A172 (cell line): Measurements from ENCODE around the gene PPAT. TPM values are rescaled to one million over a fixed set of nuclear protein-coding genes. Genes with fewer than 3 reads are reported as not detected.

Experiments
- DNase-seq: peaks from one replicate; pipeline ENCODE4 v3.0.0-alpha.2; 2015; ENCODE audit warnings: low spot score
- total RNA-seq: library from RNA; depleted of rRNA; stranded (reverse); fragments of >200 nt; shearing (Covaris generic); gene quantifications from 2 replicates; pipeline ENCODE4 v1.2.3, GENCODE V29; 2014

PPAT gene
- total RNA-seq, 1 experiment from 2014 or later: 34.5 TPM

DNA sequence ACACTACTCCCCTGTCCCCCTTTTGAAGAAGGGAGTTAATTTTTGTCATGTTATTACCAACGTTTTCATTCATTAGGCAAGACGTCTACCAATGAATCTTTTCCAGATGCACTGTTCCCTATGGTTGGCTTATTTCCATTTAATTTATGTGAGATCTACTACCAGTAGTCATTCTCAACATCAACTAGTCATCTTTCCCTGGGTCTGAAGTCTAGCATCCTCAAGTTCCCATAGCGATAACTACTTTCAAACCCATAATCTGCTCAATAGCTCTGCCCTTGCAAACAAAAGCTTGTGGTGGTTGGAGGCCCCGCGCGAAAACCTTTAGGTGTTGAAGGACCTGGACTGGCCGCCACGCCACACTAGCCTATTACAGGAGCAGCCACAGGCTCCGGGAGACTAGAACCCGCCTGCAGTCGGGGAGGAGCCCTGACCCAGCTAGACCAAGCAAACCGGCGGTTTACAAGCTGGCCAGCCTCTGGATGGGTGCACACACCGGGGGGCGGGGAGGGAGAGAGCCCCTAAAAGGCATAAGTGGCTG is 746 bp downstream of the PPAT start:
- DNase-seq: peak; percentile 60

DNA sequence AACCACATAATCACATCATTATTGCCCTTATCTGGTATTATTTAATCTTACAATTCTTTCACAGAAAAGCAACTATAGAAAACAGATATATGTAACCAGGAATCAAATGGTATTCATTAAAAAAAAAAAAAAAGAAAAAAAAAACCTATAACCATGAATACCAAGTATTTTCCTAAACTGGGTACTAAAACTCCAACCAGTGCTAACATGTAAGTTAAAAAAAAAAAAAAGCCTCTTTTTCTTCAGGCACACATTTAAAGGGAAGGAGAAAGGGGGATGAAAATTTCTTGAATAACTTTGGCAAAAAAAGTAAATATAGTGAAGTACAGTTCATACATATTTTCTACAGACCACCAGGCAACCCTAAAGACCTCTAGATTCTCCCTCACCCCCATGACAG is 2.1 kb downstream of the PPAT start:
- DNase-seq: no peak

DNA sequence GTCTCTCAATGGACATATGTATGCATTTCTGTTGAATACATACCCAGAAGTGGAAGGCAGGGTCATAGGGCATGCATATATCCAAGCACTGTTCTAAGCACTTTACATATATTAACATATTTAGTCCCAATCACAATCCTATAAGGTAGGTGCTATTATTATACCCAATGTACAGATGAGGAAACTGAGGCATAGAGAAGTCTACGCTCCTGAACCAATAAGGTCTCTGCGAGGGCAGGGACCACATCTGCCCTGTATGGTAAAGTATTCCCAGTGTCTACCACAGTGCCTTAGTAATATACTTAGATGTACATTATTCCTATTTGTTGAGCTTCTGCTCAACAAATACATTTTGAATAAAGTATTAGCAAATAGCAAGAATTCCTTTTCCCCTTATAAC is 5.2 kb downstream of the PPAT start:
- no peak for DNase-seq

DNA sequence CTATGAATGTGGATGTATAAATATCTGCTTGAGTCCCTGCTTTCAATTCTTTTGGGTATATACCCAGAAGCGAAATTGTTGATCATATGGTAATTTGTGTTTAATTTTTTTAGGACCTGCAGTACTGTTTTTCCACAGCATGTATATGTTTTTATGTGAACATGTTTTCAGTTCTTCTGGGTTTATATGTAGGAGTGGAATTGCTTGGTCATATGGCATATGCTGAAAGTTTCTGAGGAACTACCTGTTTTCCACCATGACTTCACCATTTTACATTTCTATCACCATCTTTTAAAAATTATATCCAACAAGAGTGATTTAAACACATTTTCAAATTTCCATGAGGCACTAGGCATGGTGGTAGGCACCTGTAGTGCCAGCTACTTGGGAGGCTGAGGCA is 8.2 kb downstream of the PPAT start:
- no peak for DNase-seq

DNA sequence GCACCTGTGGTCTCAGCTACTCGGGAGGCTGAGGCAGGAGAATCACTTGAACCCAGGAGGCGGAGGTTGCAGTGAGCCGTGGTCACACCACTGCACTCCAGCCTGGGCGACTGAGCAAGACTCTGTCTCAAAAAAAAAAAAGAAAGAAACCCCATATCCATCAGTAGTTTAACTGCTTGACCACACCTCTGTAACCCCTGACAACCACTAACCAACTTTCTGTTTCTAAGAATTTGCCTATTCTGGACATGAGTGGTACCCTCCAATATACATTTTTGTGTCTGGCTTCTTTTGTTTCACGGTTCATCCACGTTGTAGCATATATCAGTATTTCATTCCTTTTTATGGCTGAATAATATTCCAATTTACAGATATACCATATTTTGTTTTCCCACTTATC is 9.1 kb downstream of the PPAT start:
- DNase-seq: no peak

DNA sequence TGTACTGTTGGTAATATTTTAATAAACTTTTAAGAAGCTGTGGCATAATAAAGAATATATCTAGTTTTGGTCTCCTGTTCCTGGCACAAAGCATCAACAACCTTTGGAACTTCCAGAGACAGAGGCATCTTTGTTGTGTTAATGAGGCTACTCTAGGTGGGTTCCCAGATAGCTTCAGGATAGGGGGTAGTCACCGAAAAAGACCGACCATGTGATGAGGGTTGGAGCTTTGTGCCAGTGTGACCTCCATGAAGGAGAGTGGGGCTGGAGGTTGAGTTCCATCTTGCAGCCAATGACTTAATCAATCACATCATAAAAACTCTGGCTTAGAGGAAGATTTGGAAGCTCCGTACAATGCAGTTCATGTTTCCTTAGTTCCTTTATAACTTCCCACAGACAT is 9.9 kb downstream of the PPAT start:
- DNase-seq: no peak

DNA sequence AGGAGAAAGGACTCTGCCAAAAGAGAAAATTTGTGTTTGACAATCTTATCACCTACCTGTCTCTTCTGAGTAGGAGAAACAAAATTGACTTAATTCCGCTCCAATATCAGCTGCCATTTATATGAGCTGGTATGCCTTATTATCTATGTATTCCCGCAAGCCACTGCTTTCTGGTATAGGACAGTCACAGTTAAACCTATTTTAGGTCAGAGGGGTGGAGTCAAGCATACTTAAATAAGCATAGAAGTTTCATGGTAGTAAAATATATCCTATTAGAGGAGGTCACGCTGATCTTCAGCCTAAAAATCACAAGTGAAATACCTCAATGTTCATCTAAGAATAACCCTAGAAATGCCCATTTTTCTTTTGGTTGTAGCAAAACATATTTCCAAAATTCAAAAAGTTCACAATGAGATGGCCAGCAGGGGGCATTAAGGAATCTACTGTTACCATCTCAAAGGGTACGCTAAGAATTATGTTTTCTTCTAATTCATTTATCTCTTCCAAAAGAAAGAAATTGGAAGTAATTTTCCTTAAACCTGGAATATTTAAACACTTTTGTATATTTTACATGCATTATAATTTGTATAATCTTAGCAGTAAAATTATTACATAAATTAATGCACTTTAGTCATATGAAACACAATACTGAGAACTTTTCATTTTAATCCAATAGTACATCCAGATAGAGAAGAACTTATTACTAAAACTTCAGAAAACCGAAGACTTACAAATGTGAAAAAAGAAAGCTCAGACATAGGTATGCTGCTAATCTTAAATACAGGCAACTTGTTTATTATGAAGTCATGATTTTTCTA is 10.5 kb downstream of the PPAT start:
- DNase-seq: peak; percentile 18

DNA sequence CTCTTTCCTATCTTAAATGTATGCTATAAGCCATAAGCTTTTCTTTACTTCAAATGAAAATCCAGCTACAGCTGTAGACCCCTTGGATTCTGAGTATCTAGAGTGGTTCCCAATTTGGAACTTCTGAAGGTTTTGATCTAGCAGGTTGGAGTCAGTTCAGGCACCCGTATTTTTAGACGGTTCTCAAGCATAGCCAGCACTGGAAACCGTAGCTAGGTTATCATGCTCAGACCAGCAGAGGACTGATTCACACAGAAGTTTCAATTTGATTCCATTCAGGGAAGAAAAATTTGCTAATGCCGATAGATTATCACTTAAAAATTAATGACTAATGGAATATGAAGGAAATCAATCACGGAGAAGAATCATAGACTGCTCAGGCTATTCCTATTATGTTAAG is 11.2 kb downstream of the PPAT start:
- DNase-seq: no peak

DNA sequence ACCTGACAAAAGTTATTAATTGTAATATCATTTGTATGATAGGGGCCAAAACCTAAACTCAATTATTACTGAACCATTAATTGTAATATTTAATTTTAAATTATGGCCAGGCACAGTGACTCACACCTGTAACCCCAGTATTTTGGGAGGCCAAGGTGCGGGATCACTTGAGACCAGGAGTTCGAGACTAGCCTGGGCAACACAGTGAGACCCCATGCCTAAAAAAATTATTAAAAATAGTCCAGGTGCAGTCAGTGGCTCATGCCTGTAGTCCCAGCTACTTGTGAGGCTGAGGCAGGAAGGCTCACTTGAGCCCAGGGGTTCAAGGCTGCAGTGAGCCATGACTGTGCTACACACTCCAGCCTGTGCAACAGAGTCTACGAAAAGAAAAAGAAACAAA is 18.0 kb downstream of the PPAT start:
- no peak for DNase-seq

DNA sequence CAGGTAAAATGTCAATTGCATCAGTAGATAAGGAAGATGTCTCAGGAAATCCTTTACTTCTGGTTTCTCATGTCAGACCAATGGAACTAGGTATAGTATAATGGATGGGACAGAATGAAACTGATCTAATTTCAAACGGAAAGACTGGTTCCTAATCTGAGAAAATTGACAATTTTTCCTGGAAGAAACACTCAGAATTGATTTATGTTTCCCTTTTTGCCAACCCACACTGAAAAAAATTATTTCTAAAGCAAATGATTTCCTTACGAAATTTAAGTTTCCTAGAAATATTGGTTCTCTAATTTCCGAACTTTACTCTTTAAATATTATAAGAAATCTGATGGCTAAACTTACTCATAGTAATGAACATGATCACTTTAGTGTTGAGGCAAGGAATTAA is 19.1 kb downstream of the PPAT start:
- no peak for DNase-seq

DNA sequence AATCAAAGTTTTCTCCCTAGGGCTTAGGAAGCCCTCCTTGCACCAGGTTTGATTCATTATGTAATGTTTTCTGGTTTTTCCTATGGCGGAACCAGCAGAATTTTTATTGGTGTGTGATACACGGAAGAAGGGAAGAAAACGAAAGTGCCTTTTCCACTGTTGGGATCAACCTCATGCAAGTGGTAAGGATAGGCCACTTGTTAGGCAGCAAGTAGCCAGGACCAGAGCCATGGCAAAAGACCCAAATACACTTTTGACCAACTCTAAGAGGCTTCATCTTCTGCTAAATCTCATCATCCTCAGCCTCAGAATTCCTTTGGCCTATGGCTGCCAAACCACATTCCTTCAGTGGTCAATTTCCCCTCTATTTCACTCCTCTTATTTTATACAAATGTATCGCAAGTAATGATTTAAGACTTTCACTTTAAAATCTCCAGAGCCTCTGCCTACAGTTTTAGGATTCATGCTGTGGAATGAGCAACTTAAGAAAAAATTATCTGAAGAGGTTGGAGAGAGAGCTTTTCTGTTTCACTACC is 21.2 kb downstream of the PPAT start:
- DNase-seq: peak; percentile 40

DNA sequence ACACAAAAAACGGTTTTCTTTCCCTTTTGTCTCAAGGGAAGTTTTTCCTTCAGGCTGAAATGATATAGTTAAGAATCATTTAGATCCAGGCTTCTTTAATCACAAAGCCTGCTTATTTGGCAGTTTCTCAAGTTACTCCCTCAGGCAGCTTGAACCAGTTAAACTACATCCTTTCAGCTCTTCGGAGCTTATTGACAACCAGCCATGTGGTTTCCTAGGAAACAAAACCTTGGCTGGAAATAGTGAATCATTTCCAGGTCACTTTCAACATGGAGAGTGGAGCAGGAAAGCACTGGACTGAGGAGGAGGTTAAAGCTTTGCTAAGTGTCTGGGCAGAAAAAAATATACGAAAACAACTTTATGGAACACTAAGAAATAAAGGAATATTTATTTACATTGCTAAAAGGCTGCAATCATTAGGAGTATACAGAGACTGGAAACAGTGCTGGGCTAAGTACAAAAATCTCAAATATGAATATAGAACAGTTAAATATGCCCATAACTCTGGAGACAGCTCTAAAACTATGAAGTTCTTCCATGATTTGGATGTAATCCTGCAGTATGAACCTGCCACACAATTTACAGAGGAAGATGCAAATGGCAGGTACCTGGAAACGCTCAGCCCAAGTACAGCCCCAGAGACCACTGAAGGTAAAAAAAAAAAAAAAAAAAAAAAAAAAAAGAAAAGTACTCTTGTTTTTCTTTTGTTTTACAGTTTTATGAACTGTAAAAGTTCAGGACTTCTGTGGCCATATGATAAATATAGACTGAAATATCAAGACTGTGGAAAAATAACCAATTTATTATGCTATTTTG is 25.0 kb downstream of the PPAT start:
- peak; percentile 84 for DNase-seq

DNA sequence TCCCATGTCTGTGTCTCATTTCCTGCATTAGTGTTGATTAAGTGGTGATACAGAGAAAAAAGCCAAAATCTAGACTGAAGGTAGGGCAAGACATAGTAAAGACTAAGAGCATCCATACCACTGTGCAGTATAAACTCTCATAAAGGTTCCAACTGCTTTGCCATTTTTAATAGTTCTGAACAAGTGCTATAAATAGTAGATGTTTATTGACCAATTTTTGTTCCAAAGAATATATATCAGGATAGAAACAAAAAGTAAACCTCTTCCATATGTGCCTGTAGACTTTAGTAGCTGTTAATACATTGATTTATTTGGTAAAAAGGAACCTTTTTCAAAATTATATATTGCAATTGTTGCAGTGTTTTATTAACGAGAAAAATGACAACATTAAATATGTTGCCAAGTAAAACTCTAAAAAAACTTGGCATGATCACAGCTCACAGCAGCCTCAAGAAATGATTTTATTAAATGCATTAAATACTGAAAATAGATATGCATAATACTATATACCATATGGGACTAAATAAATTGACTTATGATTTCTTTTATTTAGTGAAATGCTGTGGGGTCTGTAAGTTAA is 25.8 kb downstream of the PPAT start:
- DNase-seq: no peak

DNA sequence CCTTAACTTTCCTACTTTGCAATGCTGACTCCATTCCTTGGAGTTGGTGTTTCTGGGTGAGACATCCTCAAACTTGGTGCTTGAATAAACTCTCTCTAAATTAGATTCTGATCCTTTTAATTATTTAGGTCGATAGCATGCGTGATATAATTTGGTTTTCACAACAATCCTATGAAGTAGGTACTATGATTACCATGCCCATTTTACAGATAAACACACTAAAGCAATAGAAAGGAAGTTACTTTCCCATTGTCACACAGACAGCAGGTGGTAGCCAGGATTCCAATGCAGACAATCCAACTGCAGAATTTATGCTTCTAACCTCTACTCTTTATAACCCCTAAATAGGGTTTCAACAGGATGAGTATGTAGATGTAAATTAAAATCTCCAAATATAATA is 26.4 kb downstream of the PPAT start:
- DNase-seq: no peak

DNA sequence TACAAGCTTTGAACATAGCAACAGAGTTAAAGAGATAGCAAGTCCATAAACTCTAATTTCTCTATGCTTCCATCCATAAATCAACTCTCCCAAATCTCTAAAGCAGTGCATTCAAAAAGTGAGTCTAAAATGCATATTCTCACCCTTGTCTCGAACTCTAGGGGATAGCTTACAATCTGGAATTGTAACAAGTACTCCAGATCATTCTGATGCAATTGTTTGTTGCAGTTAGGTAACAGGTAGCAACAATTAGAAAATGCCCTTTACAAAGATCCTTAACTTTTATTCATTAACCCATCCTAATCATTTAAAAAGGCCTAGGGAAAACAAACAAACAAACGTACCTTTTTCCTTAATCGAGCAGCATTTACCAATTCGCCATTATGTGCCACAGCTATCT is 29.3 kb downstream of the PPAT start:
- DNase-seq: no peak

DNA sequence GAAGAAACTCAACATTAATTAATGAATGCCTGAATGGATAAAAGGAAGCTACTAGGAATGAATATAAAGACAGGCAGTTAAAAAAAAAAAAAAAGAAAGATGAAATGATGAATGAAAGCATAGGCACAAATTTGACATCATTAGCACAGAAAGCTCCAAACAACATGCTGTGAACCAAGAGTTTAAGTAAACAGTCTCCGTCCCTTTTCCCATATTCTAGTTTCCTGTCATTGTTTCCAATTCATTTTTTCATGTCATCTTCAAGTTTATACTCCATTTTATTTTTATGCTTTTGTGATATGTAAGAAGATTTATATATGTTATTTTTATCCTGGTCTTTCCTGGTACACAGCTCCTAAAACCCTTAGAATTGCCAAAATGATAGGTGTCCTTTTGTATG is 30.4 kb downstream of the PPAT start:
- DNase-seq: no peak

DNA sequence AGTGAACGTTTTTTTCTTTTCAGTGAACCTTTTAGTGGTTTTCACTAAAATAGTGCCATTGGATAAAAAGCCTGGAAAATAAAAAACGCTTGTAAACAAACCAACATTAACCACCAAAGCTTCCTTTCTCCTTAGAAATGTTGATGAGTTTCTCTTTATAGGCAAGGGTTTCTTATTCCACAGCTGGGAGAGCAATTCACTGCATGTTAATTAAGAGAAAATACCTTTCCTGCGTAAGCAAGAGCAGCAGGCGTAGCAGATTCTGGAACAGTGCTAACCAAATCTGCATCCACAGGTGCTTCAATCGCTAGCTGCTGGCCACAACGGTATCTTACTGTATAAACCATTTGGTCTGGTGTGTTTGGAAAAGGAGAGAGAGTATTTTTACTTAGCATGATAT is 34.9 kb downstream of the PPAT start:
- DNase-seq: no peak

DNA sequence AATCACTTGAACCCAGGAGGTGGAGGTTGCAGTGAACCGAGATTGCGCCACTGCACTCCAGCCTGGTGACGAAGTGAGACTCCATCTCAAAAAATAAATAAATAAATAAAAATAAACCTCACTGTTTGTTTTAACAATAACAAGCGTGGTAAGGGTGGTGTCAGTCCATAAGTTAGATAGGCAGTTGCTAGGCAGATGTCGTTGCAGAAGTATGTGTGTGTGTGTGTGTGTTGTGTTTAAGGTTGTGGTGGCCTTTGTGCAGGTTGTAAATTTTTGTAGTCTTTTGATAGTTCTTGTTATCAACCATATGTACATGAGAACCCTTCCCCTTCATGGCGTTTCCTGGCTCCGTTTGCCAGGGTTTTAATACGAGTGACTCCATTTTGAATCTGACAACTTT is 44.1 kb downstream of the PPAT start:
- DNase-seq: no peak

DNA sequence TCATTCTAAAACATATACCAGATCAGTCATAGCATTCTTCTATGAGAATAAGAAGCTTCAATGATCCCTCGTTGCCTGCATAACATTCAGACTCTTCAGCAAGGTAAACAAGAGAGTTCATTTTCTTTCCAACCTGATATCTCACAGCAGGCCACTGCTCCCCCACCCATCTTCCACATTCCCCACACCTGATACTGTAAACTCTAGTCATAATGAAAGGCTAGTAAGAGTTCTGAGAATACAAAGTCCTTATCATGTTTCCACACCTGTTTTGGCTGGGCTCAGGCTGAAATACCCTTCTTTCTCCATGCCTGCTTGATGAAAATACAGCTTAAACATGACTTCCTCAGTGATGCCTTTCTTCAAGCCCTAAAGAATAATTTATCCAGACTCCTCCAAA is 45.9 kb downstream of the PPAT start:
- no peak for DNase-seq

DNA sequence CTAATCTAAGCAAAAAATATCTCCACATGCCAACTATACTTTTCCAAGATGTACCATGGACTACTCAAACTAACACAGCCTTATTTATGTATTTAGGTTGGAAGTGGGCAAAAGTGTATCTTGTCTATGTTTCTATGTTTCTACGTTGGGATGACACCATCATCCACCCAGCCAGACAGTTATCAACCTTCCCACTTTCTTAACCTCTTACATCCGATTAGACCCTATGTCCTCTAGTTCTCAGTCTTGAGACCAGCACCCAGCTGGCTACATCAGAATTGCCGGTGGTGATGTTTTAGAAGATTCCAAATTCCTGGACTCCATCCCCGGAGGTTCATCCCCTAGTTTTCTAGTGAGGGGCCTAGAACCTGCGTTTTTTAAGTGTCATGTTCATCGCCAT is 47.1 kb downstream of the PPAT start:
- no peak for DNase-seq

DNA sequence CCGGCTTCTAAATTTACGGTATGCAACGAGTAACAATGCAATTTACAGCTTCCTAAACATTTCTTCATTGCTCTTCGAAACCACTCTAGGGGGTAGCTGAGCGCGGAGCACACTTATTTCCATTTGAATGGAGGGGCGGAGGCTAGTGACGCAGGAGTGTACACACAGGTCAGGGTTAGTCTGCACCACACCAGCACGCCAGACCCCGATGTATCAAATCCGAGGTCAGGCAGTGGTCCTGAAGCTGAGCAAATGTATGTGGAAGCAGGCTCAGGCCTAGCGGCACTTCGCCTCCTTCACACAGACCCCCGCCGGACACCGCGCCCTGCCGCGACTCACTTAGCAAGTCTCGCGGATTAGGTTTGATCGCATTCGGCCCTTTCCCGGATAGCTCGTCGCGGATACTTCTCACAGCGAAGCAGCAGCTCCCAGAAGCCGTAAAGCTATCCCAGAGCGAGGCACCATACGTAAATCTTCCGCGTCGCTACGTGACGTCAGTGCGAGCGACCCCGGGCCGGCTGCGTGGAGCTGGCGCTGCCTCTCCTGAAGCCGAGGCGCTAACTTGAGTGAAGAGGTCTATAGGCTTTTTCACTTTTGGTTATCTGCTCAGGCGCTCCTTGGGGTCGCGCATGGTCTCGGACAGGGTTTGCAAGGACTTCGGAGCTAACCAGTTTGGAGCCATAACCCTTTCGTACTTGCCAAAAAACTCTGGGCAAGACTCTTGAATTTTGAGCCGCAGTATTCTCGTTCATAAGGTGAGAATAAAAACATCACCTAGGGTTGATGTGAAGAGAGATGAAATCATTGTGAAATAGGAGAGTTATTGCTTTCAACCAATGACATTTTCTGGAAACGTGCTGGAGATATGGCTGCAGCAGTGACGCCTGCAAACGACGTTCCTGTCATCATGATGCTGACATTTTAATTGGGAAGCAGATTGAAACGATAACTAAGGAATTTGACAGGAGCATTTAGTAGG is 48.1 kb downstream of the PPAT start, which contains the start of gene AASDH:
Gene AASDH (minus strand): TSS at position 469 of the 979 bp plus-strand sequence. CDS start 3,192 bp downstream, outside the sequence.
- DNase-seq: peak; percentile 90
